ENCODE data around the gene FAM222A.

FAM222A gene

GRCh38 chr12:109738209-109738608, 24.6 kb downstream of the FAM222A start:
- DNase-seq (ENCODE audit: low read depth), result no peak

GRCh38 chr12:109738878-109739665, 25.4 kb downstream of the FAM222A start:
- DNase-seq (ENCODE audit: low read depth), result no peak

- no peak for DNase-seq (ENCODE audit: low read depth)
These were observed 26.4 kb downstream of the FAM222A start for GRCh38 chr12:109739747-109740693.

- DNase-seq (ENCODE audit: low read depth), result no peak
These were observed 27.1 kb downstream of the FAM222A start for GRCh38 chr12:109740694-109741245.

GRCh38 chr12:109741286-109741969, 27.8 kb downstream of the FAM222A start:
- DNase-seq (ENCODE audit: low read depth), result no peak

GRCh38 chr12:109741970-109742703, 28.5 kb downstream of the FAM222A start:
- no peak for DNase-seq (ENCODE audit: low read depth)

- DNase-seq (ENCODE audit: low read depth), result no peak
These were observed 29.7 kb downstream of the FAM222A start for GRCh38 chr12:109743076-109743910.

- DNase-seq (ENCODE audit: low read depth), result no peak
These were observed 30.4 kb downstream of the FAM222A start for GRCh38 chr12:109744026-109744425.

- DNase-seq (ENCODE audit: low read depth), result no peak
These were observed 31.6 kb downstream of the FAM222A start for GRCh38 chr12:109744986-109745942.

GRCh38 chr12:109752117-109753053, 38.8 kb downstream of the FAM222A start:
- DNase-seq (ENCODE audit: low read depth), result no peak

GRCh38 chr12:109753054-109753401, 39.4 kb downstream of the FAM222A start:
- DNase-seq (ENCODE audit: low read depth), result no peak

GRCh38 chr12:109753959-109754358, 40.3 kb downstream of the FAM222A start:
- DNase-seq (ENCODE audit: low read depth), result no peak

- no peak for DNase-seq (ENCODE audit: low read depth)
These were observed 42.8 kb downstream of the FAM222A start for GRCh38 chr12:109756457-109756856.

- DNase-seq (ENCODE audit: low read depth), result no peak
These were observed 44.1 kb downstream of the FAM222A start for GRCh38 chr12:109757671-109758265.

GRCh38 chr12:109758426-109759420, 45.1 kb downstream of the FAM222A start:
- DNase-seq (ENCODE audit: low read depth), result no peak

- no peak for DNase-seq (ENCODE audit: low read depth)
These were observed 46.0 kb downstream of the FAM222A start for GRCh38 chr12:109759595-109759994.
